Fibroblast of lung (primary cell): ENCODE results near the gene GFY. TPM values are rescaled to one million over a fixed set of nuclear protein-coding genes. Genes with fewer than 3 reads are reported as not detected.

Experiments
- DNase-seq, 2 donors: peaks; one replicate each; pipeline versions ENCODE4 v3.0.0 to v3.0.0-alpha.2; 2010; ENCODE audit warnings: low read depth in 2 of 2
- H2AFZ ChIP-seq: 2 replicates; pipeline ENCODE4 v1.5.1; 2012; ENCODE audit warnings: low read length, control low read depth, inconsistent platforms
- H3K27ac ChIP-seq: 2 replicates; pipeline ENCODE4 v1.5.1; 2011; ENCODE audit warnings: low read length, control low read depth; ENCODE audit not compliant: insufficient read depth
- H3K27me3 ChIP-seq: 2 replicates; pipeline ENCODE4 v1.5.1; 2011; ENCODE audit warnings: mild to moderate bottlenecking, low read length; ENCODE audit not compliant: control insufficient read depth, insufficient read depth
- H3K36me3 ChIP-seq: 2 replicates; pipeline ENCODE4 v1.5.1; 2011; ENCODE audit warnings: low read length; ENCODE audit not compliant: control insufficient read depth, insufficient read depth
- H3K4me1 ChIP-seq: 2 replicates; pipeline ENCODE4 v1.5.1; 2011; ENCODE audit warnings: low read length; ENCODE audit not compliant: control insufficient read depth, insufficient read depth; ENCODE audit errors: extremely low read depth
- H3K4me2 ChIP-seq: 2 replicates; pipeline ENCODE4 v1.5.1; 2011; ENCODE audit warnings: low read length, control low read depth; ENCODE audit not compliant: insufficient read depth; ENCODE audit errors: extremely low read depth
- H3K4me3 ChIP-seq, 4 experiments: fragments of 200-600 bp in 1 of 4; sonication (generic) in 1 of 4; replicated peaks in 1 of 4; 2 replicates each; pipeline ENCODE4 v1.5.1; 2011 to 2016; ENCODE audit warnings: low read length in 4 of 4, low read depth in 3 of 4, mild to moderate bottlenecking in 3 of 4, control low read depth in 2 of 4, inconsistent platforms in 1 of 4, mixed read lengths in 1 of 4; ENCODE audit not compliant: insufficient read depth in 1 of 4; ENCODE audit errors: control extremely low read depth in 1 of 4
- H3K79me2 ChIP-seq: 2 replicates; pipeline ENCODE4 v1.5.1; 2012; ENCODE audit warnings: mild to moderate bottlenecking, low read length, inconsistent platforms; ENCODE audit not compliant: control insufficient read depth, insufficient read depth
- H3K9ac ChIP-seq: 2 replicates; pipeline ENCODE4 v1.5.1; 2011; ENCODE audit warnings: mild to moderate bottlenecking, low read length, control low read depth; ENCODE audit not compliant: insufficient read depth
- H3K9me3 ChIP-seq: 2 replicates; pipeline ENCODE4 v1.5.1; 2012; ENCODE audit warnings: low read depth, low read length; ENCODE audit not compliant: control insufficient read depth, insufficient read depth
- H4K20me1 ChIP-seq: 2 replicates; pipeline ENCODE4 v1.5.1; 2011; ENCODE audit warnings: low read length; ENCODE audit not compliant: control insufficient read depth, insufficient read depth; ENCODE audit errors: extremely low read depth
- EZH2 ChIP-seq: IDR thresholded peaks from 2 replicates; pipeline ENCODE4 v1.5.1; 2012; ENCODE audit warnings: low read length, control low read depth, mild to moderate bottlenecking; ENCODE audit errors: missing control alignments
- polyA plus RNA-seq, 2 donors: library from polyadenylated mRNA; depleted of rRNA in 1 of 2; stranded (reverse) in 1 of 2; unstranded in 1 of 2; fragments of >200 nt; gene quantifications; 2 replicates each; pipeline ENCODE4 v1.2.1, GENCODE V29; 2011 to 2012; ENCODE audit warnings: missing spikeins in 1 of 2
- total RNA-seq: library from RNA; depleted of rRNA; stranded (reverse); fragments of >200 nt; gene quantifications from 2 replicates; pipeline ENCODE4 v1.2.1, GENCODE V29; 2014
- TF ChIP-seq, protein P1 (sequence below), 2 donors: IDR thresholded peaks in 1 of 2; conservative IDR thresholded peaks in 1 of 2; 1 replicate in 1 of 2; 2 replicates in 1 of 2; pipeline ENCODE4 v1.5.1; 2011 to 2012; ENCODE audit warnings: low read length in 2 of 2, control low read depth in 1 of 2, inconsistent platforms in 1 of 2, low read depth in 1 of 2, mild to moderate bottlenecking in 1 of 2

The GFY gene
- total and polyA plus RNA-seq, 2 donors (not counting 1 experiment from before 2014, with no cell fraction given): not detected

- no peak for TF ChIP-seq EZH2
- TF ChIP-seq, protein P1, sequence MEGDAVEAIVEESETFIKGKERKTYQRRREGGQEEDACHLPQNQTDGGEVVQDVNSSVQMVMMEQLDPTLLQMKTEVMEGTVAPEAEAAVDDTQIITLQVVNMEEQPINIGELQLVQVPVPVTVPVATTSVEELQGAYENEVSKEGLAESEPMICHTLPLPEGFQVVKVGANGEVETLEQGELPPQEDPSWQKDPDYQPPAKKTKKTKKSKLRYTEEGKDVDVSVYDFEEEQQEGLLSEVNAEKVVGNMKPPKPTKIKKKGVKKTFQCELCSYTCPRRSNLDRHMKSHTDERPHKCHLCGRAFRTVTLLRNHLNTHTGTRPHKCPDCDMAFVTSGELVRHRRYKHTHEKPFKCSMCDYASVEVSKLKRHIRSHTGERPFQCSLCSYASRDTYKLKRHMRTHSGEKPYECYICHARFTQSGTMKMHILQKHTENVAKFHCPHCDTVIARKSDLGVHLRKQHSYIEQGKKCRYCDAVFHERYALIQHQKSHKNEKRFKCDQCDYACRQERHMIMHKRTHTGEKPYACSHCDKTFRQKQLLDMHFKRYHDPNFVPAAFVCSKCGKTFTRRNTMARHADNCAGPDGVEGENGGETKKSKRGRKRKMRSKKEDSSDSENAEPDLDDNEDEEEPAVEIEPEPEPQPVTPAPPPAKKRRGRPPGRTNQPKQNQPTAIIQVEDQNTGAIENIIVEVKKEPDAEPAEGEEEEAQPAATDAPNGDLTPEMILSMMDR (conservative IDR thresholded peaks at IDR 0.05 in 1 of 2, IDR thresholded peaks at IDR 0.05 in 1 of 2; ENCODE audit: low read depth in 1 of 2, low read length in 2 of 2): no peak
- Histone ChIP-seq H3K4me2 (no peak overlapping the region), H3K4me3 (no peak overlapping the region), H3K27me3 (no peaks in the 10 kb centered on the region), H3K27ac (no peak overlapping the region), H3K79me2 (no peaks in the 10 kb centered on the region), H3K9ac (no peak overlapping the region), H3K9me3 (no peaks in the 10 kb centered on the region), H3K4me1 (no peaks in the 10 kb centered on the region), H2AFZ (no peak overlapping the region), H4K20me1 (no peaks in the 10 kb centered on the region), H3K36me3 (no peaks in the 10 kb centered on the region)
- DNase-seq: no peak
These were observed 43.0 kb downstream of the GFY start for GRCh38 chr19:49468199-49468598.

GRCh38 chr19:49468746-49469447, 43.7 kb downstream of the GFY start:
- Histone ChIP-seq H3K27ac (no peak overlapping the region), H3K4me1 (no peaks in the 10 kb centered on the region), H3K4me2 (no peak overlapping the region), H3K79me2 (no peaks in the 10 kb centered on the region), H4K20me1 (no peaks in the 10 kb centered on the region), H3K27me3 (no peaks in the 10 kb centered on the region), H3K36me3 (no peaks in the 10 kb centered on the region), H3K9ac (no peak overlapping the region), H3K9me3 (no peaks in the 10 kb centered on the region), H2AFZ (peak overlapping the region; percentile 8), H3K4me3 (no peak overlapping the region)
- peak; percentile 23 to 85 for DNase-seq
- no peak for TF ChIP-seq EZH2

DNA sequence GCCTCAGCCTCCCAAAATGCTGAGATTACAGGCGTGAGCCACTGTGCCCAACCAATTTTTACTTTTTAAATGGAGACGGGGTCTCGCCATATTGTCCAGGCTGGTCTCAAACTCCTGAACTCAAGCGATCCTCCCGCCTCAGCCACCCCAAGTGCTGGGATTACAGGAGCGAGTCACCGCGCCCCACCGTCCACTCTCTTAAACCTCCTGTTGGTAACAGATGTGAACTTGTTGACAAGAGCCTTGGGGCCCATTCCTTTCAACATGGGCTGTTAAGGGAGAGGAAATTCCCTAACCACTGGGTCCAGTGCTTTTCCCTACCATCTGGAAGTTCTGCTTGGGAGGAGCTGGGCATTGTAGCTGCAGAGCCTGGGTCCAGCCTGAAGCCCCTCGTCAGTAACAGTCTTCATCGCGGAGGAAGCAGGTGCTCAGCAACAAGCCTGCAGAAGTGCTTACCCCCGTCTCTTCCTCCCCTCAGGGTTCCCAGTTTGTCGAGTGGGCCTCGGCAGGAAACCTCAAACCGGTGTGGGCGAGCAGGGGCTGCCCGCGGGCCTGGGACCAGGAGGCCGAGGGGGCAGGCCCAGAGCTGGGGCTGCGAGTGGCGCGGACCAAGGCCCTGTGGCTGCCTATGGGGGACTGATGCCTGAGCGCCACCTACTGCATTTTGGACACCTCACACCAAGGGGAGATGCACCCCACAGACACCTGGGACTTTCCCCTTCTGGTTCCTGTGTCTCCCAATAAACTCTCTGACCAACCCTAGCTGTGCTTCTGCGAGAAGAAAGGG, 44.8 kb downstream of the GFY start:
- H3K27ac ChIP-seq: no peak overlapping the region
- TF ChIP-seq, protein P1 (conservative IDR thresholded peaks at IDR 0.05 in 1 of 2, IDR thresholded peaks at IDR 0.05 in 1 of 2; ENCODE audit: low read depth in 1 of 2, low read length in 2 of 2): peak in 1 of 2 donors; percentile 5
- TF ChIP-seq EZH2: no peak
- no peaks in the 10 kb centered on the region for H3K4me1 ChIP-seq
- H3K4me2 ChIP-seq: no peak overlapping the region
- H2AFZ ChIP-seq: no peak overlapping the region
- no peaks in the 10 kb centered on the region for H3K27me3 ChIP-seq
- H4K20me1 ChIP-seq: no peaks in the 10 kb centered on the region
- no peak for DNase-seq
- H3K9ac ChIP-seq: no peak overlapping the region
- H3K9me3 ChIP-seq: no peaks in the 10 kb centered on the region
- H3K79me2 ChIP-seq: no peaks in the 10 kb centered on the region
- H3K4me3 ChIP-seq: no peak overlapping the region
- H3K36me3 ChIP-seq: no peaks in the 10 kb centered on the region
